H9 (cell line): ENCODE results near the gene L3MBTL1. TPM values are rescaled to one million over a fixed set of nuclear protein-coding genes. Genes with fewer than 3 reads are reported as not detected.

ENCODE experiments used
- DNase-seq: peaks from one replicate; pipeline ENCODE4 v3.0.0-alpha.2; 2017
- H2AFZ ChIP-seq: one replicate; pipeline ENCODE4 v1.6.1; 2013; ENCODE audit warnings: mild to moderate bottlenecking, low read length, control low read depth, moderate library complexity
- H2AK5ac ChIP-seq: 2 replicates; pipeline ENCODE4 v1.6.1; 2013; ENCODE audit warnings: low read length, control low read depth, mixed read lengths; ENCODE audit not compliant: insufficient read length
- H2BK120ac ChIP-seq: one replicate; pipeline ENCODE4 v1.6.1; 2013; ENCODE audit warnings: low read depth, mild to moderate bottlenecking, low read length, control low read depth, inconsistent platforms; ENCODE audit not compliant: poor library complexity, severe bottlenecking
- H2BK12ac ChIP-seq: 2 replicates; pipeline ENCODE4 v1.6.1; 2013; ENCODE audit warnings: low read length, control low read depth, mixed read lengths, low read depth; ENCODE audit not compliant: insufficient read length
- H2BK15ac ChIP-seq: 2 replicates; pipeline ENCODE4 v1.6.1; 2013; ENCODE audit warnings: low read depth, low read length, control low read depth
- H2BK20ac ChIP-seq: one replicate; pipeline ENCODE4 v1.6.1; 2013; ENCODE audit warnings: low read depth, mild to moderate bottlenecking, low read length, control low read depth, inconsistent platforms; ENCODE audit not compliant: poor library complexity, severe bottlenecking
- H2BK5ac ChIP-seq: 2 replicates; pipeline ENCODE4 v1.6.1; 2013; ENCODE audit warnings: low read length, control low read depth, mixed read lengths; ENCODE audit not compliant: insufficient read length
- H3K14ac ChIP-seq: 2 replicates; pipeline ENCODE4 v1.6.1; 2013; ENCODE audit warnings: low read length, control low read depth; ENCODE audit not compliant: insufficient read depth
- H3K18ac ChIP-seq: 2 replicates; pipeline ENCODE4 v1.6.1; 2013; ENCODE audit warnings: low read depth, mild to moderate bottlenecking, mixed read lengths, low read length, control low read depth; ENCODE audit not compliant: insufficient read length
- H3K23ac ChIP-seq: 2 replicates; pipeline ENCODE4 v1.6.1; 2013; ENCODE audit warnings: low read length, control low read depth, mixed read lengths, low read depth; ENCODE audit not compliant: insufficient read length
- H3K23me2 ChIP-seq: 2 replicates; pipeline ENCODE4 v1.6.1; 2013; ENCODE audit warnings: low read depth, mild to moderate bottlenecking, mixed read lengths, low read length, control low read depth; ENCODE audit not compliant: insufficient read length, poor library complexity, severe bottlenecking
- H3K27ac ChIP-seq: 2 replicates; pipeline ENCODE4 v1.5.1; 2013; ENCODE audit warnings: low read length, control low read depth, mixed read lengths, low read depth; ENCODE audit not compliant: insufficient read length
- H3K27me3 ChIP-seq: 2 replicates; pipeline ENCODE4 v1.6.1; 2013; ENCODE audit warnings: low read length, control low read depth, inconsistent platforms; ENCODE audit not compliant: insufficient read depth
- H3K4ac ChIP-seq: 2 replicates; pipeline ENCODE4 v1.6.1; 2013; ENCODE audit warnings: low read depth, mild to moderate bottlenecking, control low read depth, inconsistent platforms, low read length, moderate library complexity
- H3K4me1 ChIP-seq: 2 replicates; pipeline ENCODE4 v1.6.1; 2013; ENCODE audit warnings: low read length, control low read depth, inconsistent platforms; ENCODE audit not compliant: insufficient read depth
- H3K4me2 ChIP-seq: 2 replicates; pipeline ENCODE4 v1.6.1; 2013; ENCODE audit warnings: low read length, control low read depth, mixed read lengths; ENCODE audit not compliant: insufficient read length, insufficient read depth
- H3K56ac ChIP-seq: 2 replicates; pipeline ENCODE4 v1.6.1; 2013; ENCODE audit warnings: low read depth, mild to moderate bottlenecking, mixed read lengths, low read length, control low read depth; ENCODE audit not compliant: insufficient read length
- H3K79me1 ChIP-seq: 2 replicates; pipeline ENCODE4 v1.6.1; 2013; ENCODE audit warnings: low read depth, mild to moderate bottlenecking, moderate library complexity, low read length, control low read depth, inconsistent platforms; ENCODE audit not compliant: insufficient read depth, poor library complexity, severe bottlenecking
- H3K79me2 ChIP-seq: 2 replicates; pipeline ENCODE4 v1.6.1; 2013; ENCODE audit warnings: low read length, control low read depth, inconsistent platforms; ENCODE audit not compliant: insufficient read depth
- H3K9ac ChIP-seq: 2 replicates; pipeline ENCODE4 v1.6.1; 2013; ENCODE audit warnings: low read length, control low read depth, mixed read lengths; ENCODE audit not compliant: insufficient read length; ENCODE audit errors: extremely low read depth
- H3K9me3 ChIP-seq: one replicate; pipeline ENCODE4 v1.6.1; 2013; ENCODE audit warnings: low read depth, low read length, inconsistent platforms; ENCODE audit not compliant: control insufficient read depth
- H3T11ph ChIP-seq: one replicate; pipeline ENCODE4 v1.6.1; 2013; ENCODE audit warnings: mild to moderate bottlenecking, low read length, control low read depth, inconsistent platforms
- H4K20me1 ChIP-seq: one replicate; pipeline ENCODE4 v1.6.1; 2013; ENCODE audit not compliant: control insufficient read depth, insufficient read length, insufficient read depth
- H4K5ac ChIP-seq: 2 replicates; pipeline ENCODE4 v1.6.1; 2013; ENCODE audit warnings: low read depth, mild to moderate bottlenecking, mixed read lengths, low read length, control low read depth; ENCODE audit not compliant: insufficient read length
- H4K8ac ChIP-seq: replicated peaks from 2 replicates; pipeline ENCODE4 v1.6.1; 2013; ENCODE audit warnings: low read length, control low read depth, mixed read lengths, low read depth; ENCODE audit not compliant: insufficient read length
- H4K91ac ChIP-seq: 2 replicates; pipeline ENCODE4 v1.6.1; 2013; ENCODE audit warnings: low read depth, mild to moderate bottlenecking, moderate library complexity, mixed read lengths, low read length, control low read depth; ENCODE audit not compliant: insufficient read length
- H3K27ac Mint-ChIP-seq, 3 experiments: 2 replicates in 2 of 3; 3 replicates in 1 of 3; pipeline ENCODE4 v1.8.0; 2020 to 2021; ENCODE audit warnings: mixed read lengths in 3 of 3, mild to moderate bottlenecking in 1 of 3, moderate library complexity in 1 of 3
- H3K27me3 Mint-ChIP-seq: 2 replicates; pipeline ENCODE4 v1.8.0; 2021; ENCODE audit warnings: low read depth, mild to moderate bottlenecking, moderate library complexity, mixed read lengths
- H3K36me3 Mint-ChIP-seq, 3 experiments: 2 replicates in 2 of 3; 3 replicates in 1 of 3; pipeline ENCODE4 v1.8.0; 2020 to 2021; ENCODE audit warnings: low read depth in 3 of 3, mixed read lengths in 3 of 3; ENCODE audit not compliant: insufficient read depth in 1 of 3
- H3K4me1 Mint-ChIP-seq, 2 experiments: 2 replicates each; pipeline ENCODE4 v1.8.0; 2020; ENCODE audit warnings: mixed read lengths in 2 of 2
- H3K4me3 Mint-ChIP-seq, 2 experiments: 2 replicates in 1 of 2; 3 replicates in 1 of 2; pipeline ENCODE4 v1.8.0; 2020 to 2021; ENCODE audit warnings: mild to moderate bottlenecking in 2 of 2, mixed read lengths in 2 of 2, moderate library complexity in 1 of 2
- H3K9me3 Mint-ChIP-seq, 2 experiments: 2 replicates in 1 of 2; 3 replicates in 1 of 2; pipeline ENCODE4 v1.8.0; 2020; ENCODE audit warnings: mild to moderate bottlenecking in 2 of 2, mixed read lengths in 2 of 2, moderate library complexity in 1 of 2
- CTCF ChIP-seq: fragments of 200-600 bp; sonication (generic); conservative IDR thresholded peaks from 3 replicates; pipeline ENCODE4 v1.8.0; 2021; ENCODE audit warnings: antibody characterized with exemption, mild to moderate bottlenecking
- WGBS: extraction: QIAGEN DNeasy Blood & Tissue Kit; methylation state at CpG from one replicate; pipeline ENCODE4 v1.1.7; 2013; ENCODE audit warnings: missing lambda C conversion rate, low lambda C conversion rate, mixed read lengths; ENCODE audit not compliant: insufficient read length; ENCODE audit errors: extremely low coverage; 5-methylcytosine and 5-hydroxymethylcytosine counted together
- total RNA-seq: library from RNA; stranded (reverse); gene quantifications from 2 replicates; pipeline ENCODE4 v1.2.1, GENCODE V29; 2021

The L3MBTL1 gene
- total RNA-seq, 1 experiment from 2014 or later = 19.9 TPM

DNA sequence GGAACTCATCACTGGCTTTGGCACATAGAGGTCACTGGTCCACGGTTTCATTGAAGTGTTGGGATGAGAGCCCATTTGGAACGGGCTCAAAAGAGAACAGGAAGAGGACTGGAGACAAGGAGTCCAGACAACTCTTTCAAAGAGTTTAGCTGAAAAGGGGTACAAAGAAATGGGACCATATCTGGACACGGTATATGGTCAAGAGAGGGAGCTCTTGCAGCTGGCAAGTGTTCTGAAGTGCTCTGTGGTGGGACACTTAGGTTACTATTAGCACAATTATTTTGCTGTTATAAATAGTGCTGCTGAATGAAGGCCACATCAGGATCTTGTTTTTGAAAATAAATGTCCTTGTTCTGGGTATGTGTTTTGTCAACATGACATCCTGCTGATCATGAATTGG, 55.9 kb downstream of the L3MBTL1 start:
- Histone ChIP-seq H2BK20ac (no peak overlapping the region), H3K79me2 (no peaks in the 10 kb centered on the region), H4K8ac (no peak overlapping the region), H4K91ac (no peak overlapping the region), H2AK5ac (no peak overlapping the region), H3K9ac (no peak overlapping the region), H4K5ac (no peak overlapping the region), H3K23ac (no peak overlapping the region), H2BK12ac (no peak overlapping the region), H3K79me1 (no peaks in the 10 kb centered on the region), H3K14ac (no peak overlapping the region), H2BK15ac (no peak overlapping the region), H3K27ac (no peak overlapping the region), H3K4me1 (no peaks in the 10 kb centered on the region), H3K9me3 (no peaks in the 10 kb centered on the region), H3K56ac (no peak overlapping the region), H3K18ac (no peak overlapping the region), H2BK120ac (no peak overlapping the region), H3K27me3 (no peaks in the 10 kb centered on the region), H3K23me2 (no peaks in the 10 kb centered on the region), H2AFZ (no peak overlapping the region), H4K20me1 (no peaks in the 10 kb centered on the region), H3K4me2 (no peak overlapping the region), H3K4ac (no peak overlapping the region), H2BK5ac (no peak overlapping the region), H3T11ph (no peak overlapping the region)
- Mint-ChIP-seq H3K27ac (no peak overlapping the region), H3K4me3 (no peak overlapping the region), H3K9me3 (no peaks in the 10 kb centered on the region), H3K36me3 (no peaks in the 10 kb centered on the region), H3K27me3 (no peaks in the 10 kb centered on the region; the same call in 1 of the 2 replicates), H3K4me1 (peaks cover 2% of the 10 kb centered on the region in 2 experiments; a peak in 1 of 4 replicates)
- DNase-seq = no peak
- no CpG with 5 or more reads among the region's 3 CpGs for WGBS
- no peak for TF ChIP-seq CTCF
